Psoas muscle (tissue), 8 donors: ENCODE results near the gene RDH16. TPM values are rescaled to one million over a fixed set of nuclear protein-coding genes. Genes with fewer than 3 reads are reported as not detected.
"Not testable (repeated sequence)": the region's sequence is repeated elsewhere in the genome, so short reads cannot be mapped to it uniquely, and the experiment has no call there.

ENCODE experiments used
- ATAC-seq, 4 donors: fragments of 200-7000 bp; cut with Tn5 transposase; one replicate each; pipeline ENCODE4 v1.9.1; 2020; ENCODE audit warnings: moderate library complexity in 3 of 4, mild to moderate bottlenecking in 2 of 4
- DNase-seq, 2 donors: peaks; one replicate each; pipeline ENCODE4 v3.0.0-alpha.2; 2020
- H3K27ac ChIP-seq: fragments of 200-600 bp; one replicate; pipeline ENCODE4 v1.8.0; 2022
- H3K27me3 ChIP-seq, 3 donors: fragments of 200-600 bp in 1 of 3; one replicate each; pipeline versions ENCODE4 v1.6.1 to v1.8.0; 2013 to 2022; ENCODE audit warnings: low read length in 2 of 3, mild to moderate bottlenecking in 2 of 3, moderate library complexity in 1 of 3; ENCODE audit not compliant: insufficient read depth in 3 of 3
- H3K36me3 ChIP-seq, 2 donors: fragments of 200-600 bp in 1 of 2; one replicate each; pipeline versions ENCODE4 v1.6.1 to v1.8.0; 2013 to 2022; ENCODE audit warnings: low read depth in 1 of 2, mild to moderate bottlenecking in 1 of 2, moderate library complexity in 1 of 2; ENCODE audit not compliant: insufficient read depth in 1 of 2
- H3K4me1 ChIP-seq: fragments of 200-600 bp; one replicate; pipeline ENCODE4 v1.8.0; 2022
- H3K4me3 ChIP-seq: fragments of 200-600 bp; one replicate; pipeline ENCODE4 v1.8.0; 2022; ENCODE audit warnings: mild to moderate bottlenecking
- H3K9me3 ChIP-seq: fragments of 200-600 bp; one replicate; pipeline ENCODE4 v1.8.0; 2022
- WGBS, 3 donors: extraction: QIAGEN DNeasy Blood & Tissue Kit; methylation state at CpG; one replicate each; pipeline versions ENCODE4 v1.1.6 to v1.1.7; 2013; 5-methylcytosine and 5-hydroxymethylcytosine counted together
- intact Hi-C, 2 donors: fragments of 100-400 bp; cut with DNase I; formaldehyde crosslinking; loops; one replicate each; pipeline versions ENCODE4 v1.11.0 to v1.14.2; 2022
- polyA plus RNA-seq, 3 donors: library from polyadenylated mRNA; stranded (reverse); fragments of 200-250 nt; gene quantifications; one replicate each; pipeline ENCODE4 v1.2.3, GENCODE V29; 2013
- total RNA-seq, 4 donors: library from RNA; stranded (reverse); fragmentation: NEBNext Ultra II Directional in 2 of 4; extraction: Animal tissue kit (Norgen Biotek cat#: 25700) in 2 of 4; gene quantifications; one replicate each; pipeline versions ENCODE4 v1.2.1 to v1.2.4, GENCODE V29; 2021 to 2023
- TF ChIP-seq, protein P1 (sequence below): fragments of 200-600 bp; IDR thresholded peaks from one replicate; pipeline ENCODE4 v1.8.0; 2022; ENCODE audit warnings: antibody characterized with exemption
- donor health status: healthy with polysubstance abuse.
- donor health status: DM: no; HTN: no; CAD: no; lungs with moderate emphysema.
- donor health status: Bipolar disorder and iron deficiency.
- donor health status: healthy.
- donor health status: DM: yes; HTN: yes; CAD: no.
- donor health status: DM: no; HTN: no; CAD: no.
- donor health status: DM: no; HTN: no; CAD: no.
- donor health status: DM: yes; HTN: yes; CAD: no.

Gene RDH16
- total and polyA plus RNA-seq, 7 donors: 0.10 to 0.52 (median 0.32) TPM

DNA sequence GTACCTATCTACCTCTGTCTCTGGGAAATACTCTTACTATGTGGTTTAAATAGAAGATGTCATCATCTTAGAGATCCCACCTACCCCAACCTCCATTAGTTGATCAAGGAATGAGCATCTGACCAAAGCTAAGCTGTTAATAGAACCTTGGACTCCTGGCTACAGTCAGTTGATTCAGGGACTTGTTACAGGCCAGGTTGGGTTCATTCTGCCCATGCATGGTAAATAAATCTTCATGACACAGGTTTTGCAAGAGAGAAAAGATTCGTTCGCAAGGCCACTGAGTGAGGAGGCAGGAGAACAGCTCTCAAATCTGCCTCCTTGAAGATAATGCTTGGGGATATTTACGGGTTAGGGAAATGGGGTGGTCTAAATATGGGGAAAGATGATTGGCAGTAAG is 42.7 kb downstream of the RDH16 start:
- intact Hi-C loops: loop anchor here in 1 of 2 donors (10.0 kb wide), 1 partner anchor 110 kb away; no protein-coding TSS in a partner anchor
- whole genome bisulfite sequencing, 3 donors: 65 to 75% (median 70%) methylated on average over 3 of the region's 3 CpGs

DNA sequence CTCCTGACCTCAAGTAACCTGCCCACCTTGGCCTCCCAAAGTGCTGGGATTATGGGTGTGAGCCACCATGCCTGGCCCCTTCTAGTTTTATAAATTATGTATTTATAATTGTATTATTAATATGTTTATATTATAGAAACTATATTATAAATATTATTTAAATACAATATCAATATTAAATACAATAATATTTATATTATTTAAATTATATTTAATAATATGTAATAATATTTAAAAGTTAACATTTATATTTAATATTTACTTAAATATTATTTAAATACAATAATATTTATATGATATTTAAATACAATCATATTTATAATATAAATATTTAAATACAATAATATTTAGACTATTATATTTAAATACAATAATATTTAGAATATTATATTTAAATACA is 43.2 kb downstream of the RDH16 start:
- H3K4me1 ChIP-seq: no peaks in the 10 kb centered on the region
- no peak overlapping the region for H3K4me3 ChIP-seq
- H3K27ac ChIP-seq: no peak overlapping the region
- ATAC-seq (no peak), DNase-seq (no peak)
- H3K27me3 ChIP-seq: no peaks in the 10 kb centered on the region
- no peaks in the 10 kb centered on the region for H3K36me3 ChIP-seq
- peaks cover 5% of the 10 kb centered on the region for H3K9me3 ChIP-seq
- TF ChIP-seq, protein P1, sequence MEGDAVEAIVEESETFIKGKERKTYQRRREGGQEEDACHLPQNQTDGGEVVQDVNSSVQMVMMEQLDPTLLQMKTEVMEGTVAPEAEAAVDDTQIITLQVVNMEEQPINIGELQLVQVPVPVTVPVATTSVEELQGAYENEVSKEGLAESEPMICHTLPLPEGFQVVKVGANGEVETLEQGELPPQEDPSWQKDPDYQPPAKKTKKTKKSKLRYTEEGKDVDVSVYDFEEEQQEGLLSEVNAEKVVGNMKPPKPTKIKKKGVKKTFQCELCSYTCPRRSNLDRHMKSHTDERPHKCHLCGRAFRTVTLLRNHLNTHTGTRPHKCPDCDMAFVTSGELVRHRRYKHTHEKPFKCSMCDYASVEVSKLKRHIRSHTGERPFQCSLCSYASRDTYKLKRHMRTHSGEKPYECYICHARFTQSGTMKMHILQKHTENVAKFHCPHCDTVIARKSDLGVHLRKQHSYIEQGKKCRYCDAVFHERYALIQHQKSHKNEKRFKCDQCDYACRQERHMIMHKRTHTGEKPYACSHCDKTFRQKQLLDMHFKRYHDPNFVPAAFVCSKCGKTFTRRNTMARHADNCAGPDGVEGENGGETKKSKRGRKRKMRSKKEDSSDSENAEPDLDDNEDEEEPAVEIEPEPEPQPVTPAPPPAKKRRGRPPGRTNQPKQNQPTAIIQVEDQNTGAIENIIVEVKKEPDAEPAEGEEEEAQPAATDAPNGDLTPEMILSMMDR: no peak
- intact Hi-C loops: loop anchor here in 1 of 2 donors (10.0 kb wide), 1 partner anchor 109 kb away; no protein-coding TSS in a partner anchor

More for the DNA sequence above, 42.7 kb downstream of the RDH16 start:
- H3K27me3 ChIP-seq: no peaks in the 10 kb centered on the region
- no peaks in the 10 kb centered on the region for H3K4me1 ChIP-seq
- H3K27ac ChIP-seq: no peak overlapping the region
- TF ChIP-seq, protein P1: no peak
- no peak overlapping the region for H3K4me3 ChIP-seq
- ATAC-seq: no peak
- H3K9me3 ChIP-seq: peaks cover 2% of the 10 kb centered on the region
- no peaks in the 10 kb centered on the region for H3K36me3 ChIP-seq
- DNase-seq: no peak

DNA sequence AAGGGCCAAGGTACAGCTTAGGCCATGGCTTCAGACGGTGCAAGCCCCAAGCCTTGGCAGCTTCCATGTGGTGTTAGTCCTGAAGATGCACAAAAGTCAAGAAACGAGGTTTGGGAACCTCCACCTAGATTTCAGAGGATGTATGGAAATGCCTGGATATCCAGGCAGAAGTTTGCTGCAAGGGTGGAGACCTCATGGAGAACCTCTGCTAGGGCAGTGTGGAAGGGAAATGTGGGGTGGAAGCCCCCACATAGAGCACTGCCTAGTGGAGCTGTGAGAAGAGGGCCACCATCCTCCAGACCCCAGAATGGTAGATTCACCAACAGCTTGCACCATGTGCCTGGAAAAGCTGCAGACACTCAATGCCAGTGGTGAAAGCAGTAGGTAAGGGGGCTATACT is 48.0 kb downstream of the RDH16 start:
- 61 to 73% (median 73%) methylated on average over 2 of the region's 2 CpGs for WGBS, 3 donors
- DNase-seq, intact Hi-C loops, H3K9me3 ChIP-seq, H3K27ac ChIP-seq, H3K4me3 ChIP-seq, H3K27me3 ChIP-seq, ATAC-seq, H3K4me1 ChIP-seq, H3K36me3 ChIP-seq: not testable (repeated sequence)

- WGBS, 3 donors: 72 to 85% (median 73%) methylated on average over 5 of the region's 5 CpGs
- intact Hi-C loops: no loop called here
- TF ChIP-seq, protein P1: no peak
These were observed 49.3 kb downstream of the RDH16 start for GRCh38 chr12:56908136-56908535.

DNA sequence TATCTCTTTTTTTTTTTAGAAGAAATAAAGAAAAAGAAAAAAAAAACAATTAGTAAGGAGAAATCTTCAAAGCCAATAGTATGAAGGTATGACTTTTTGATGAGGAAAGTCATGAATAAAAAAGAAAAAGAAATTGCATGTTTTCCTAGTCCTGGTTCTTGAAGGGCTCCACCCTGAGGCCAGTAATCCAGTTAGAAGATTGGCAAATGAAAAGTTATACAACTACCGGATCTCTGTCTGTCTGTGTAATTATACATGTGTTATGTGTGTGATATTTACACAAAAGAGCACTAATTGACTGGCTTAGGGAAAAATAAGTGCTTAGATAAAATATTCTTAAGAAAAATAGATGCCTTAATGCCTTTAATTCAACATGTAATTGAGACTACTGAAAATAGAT is 51.6 kb downstream of the RDH16 start:
- 56 to 63% (median 60%) methylated on average over 1 of the region's 1 CpG for WGBS, 3 donors
- TF ChIP-seq, protein P1: no peak
- peaks cover 8% of the 10 kb centered on the region for H3K9me3 ChIP-seq
- H3K27me3 ChIP-seq: no peaks in the 10 kb centered on the region
- no peaks in the 10 kb centered on the region for H3K4me1 ChIP-seq
- no peak overlapping the region for H3K4me3 ChIP-seq
- H3K36me3 ChIP-seq: no peaks in the 10 kb centered on the region
- ATAC-seq (no peak), DNase-seq (no peak)
- intact Hi-C loops: no loop called here
- no peak overlapping the region for H3K27ac ChIP-seq

More at GRCh38 chr12:56908136-56908535, 49.3 kb downstream of the RDH16 start:
- Histone ChIP-seq H3K27me3 (no peaks in the 10 kb centered on the region), H3K4me3 (no peak overlapping the region), H3K4me1 (no peaks in the 10 kb centered on the region), H3K36me3 (no peaks in the 10 kb centered on the region), H3K9me3 (peaks cover 5% of the 10 kb centered on the region), H3K27ac (no peak overlapping the region)
- no peak for DNase-seq
- ATAC-seq: no peak
